WTC11 (cell line): ENCODE data around the gene CCDC24. TPM values are rescaled to one million over a fixed set of nuclear protein-coding genes. Genes with fewer than 3 reads are reported as not detected.

Experiments used
- ATAC-seq: fragments of 200-7000 bp; cut with Tn5 transposase; 2 replicates; pipeline ENCODE4 v1.10.0; 2021; ENCODE audit warnings: mild to moderate bottlenecking, moderate library complexity
- CTCF ChIA-PET: fragments of 300-600 bp; sonication (Branson Sonifier 250); formaldehyde crosslinking; loops from one replicate; lab custom pipeline; 2021; ENCODE audit warnings: antibody characterized with exemption; lab: Charles Lee
- POLR2A ChIA-PET: fragments of 350-600 bp; sonication (Branson Sonifier 250); formaldehyde crosslinking; loops from one replicate; lab custom pipeline; 2021; ENCODE audit warnings: antibody characterized with exemption; lab: Charles Lee
- DNase-seq: peaks from one replicate; pipeline ENCODE4 v3.0.0; 2021; ENCODE audit warnings: low spot score
- H3K27ac Mint-ChIP-seq: 2 replicates; pipeline ENCODE4 v1.8.0; 2021; ENCODE audit warnings: mixed read lengths
- H3K27me3 Mint-ChIP-seq: 2 replicates; pipeline ENCODE4 v1.8.0; 2021; ENCODE audit warnings: low read depth, mild to moderate bottlenecking, moderate library complexity, mixed read lengths
- H3K36me3 Mint-ChIP-seq: 2 replicates; pipeline ENCODE4 v1.8.0; 2021; ENCODE audit warnings: mixed read lengths
- H3K4me1 Mint-ChIP-seq: 2 replicates; pipeline ENCODE4 v1.8.0; 2022; ENCODE audit warnings: mixed read lengths
- H3K4me3 Mint-ChIP-seq: 2 replicates; pipeline ENCODE4 v1.8.0; 2021; ENCODE audit warnings: mild to moderate bottlenecking, moderate library complexity, mixed read lengths
- H3K9me3 Mint-ChIP-seq: 2 replicates; pipeline ENCODE4 v1.8.0; 2021; ENCODE audit warnings: mixed read lengths
- CBFB ChIP-seq: sonication (generic); formaldehyde crosslinking; IDR thresholded peaks from 2 replicates; pipeline ENCODE4 v1.8.1; 2022; ENCODE audit warnings: mild to moderate bottlenecking, low read depth, missing genetic modification reagents
- CREB1 ChIP-seq: sonication (generic); formaldehyde crosslinking; IDR thresholded peaks from 2 replicates; pipeline ENCODE4 v1.8.0; 2023; ENCODE audit warnings: mild to moderate bottlenecking, missing genetic modification reagents
- ELF4 ChIP-seq: sonication (generic); formaldehyde crosslinking; IDR thresholded peaks from 2 replicates; pipeline ENCODE4 v1.8.1; 2022; ENCODE audit warnings: low read depth, mild to moderate bottlenecking, moderate library complexity, missing genetic modification reagents
- ESRRA ChIP-seq: sonication (generic); formaldehyde crosslinking; IDR thresholded peaks from 2 replicates; pipeline ENCODE4 v1.8.1; 2022; ENCODE audit warnings: mild to moderate bottlenecking, missing genetic modification reagents, borderline replicate concordance
- ETV6 ChIP-seq: sonication (generic); formaldehyde crosslinking; IDR thresholded peaks from 2 replicates; pipeline ENCODE4 v1.8.1; 2022; ENCODE audit warnings: mild to moderate bottlenecking, missing genetic modification reagents
- FOXP1 ChIP-seq: sonication (generic); formaldehyde crosslinking; IDR thresholded peaks from 2 replicates; pipeline ENCODE4 v1.8.0; 2022; ENCODE audit warnings: missing genetic modification reagents, mild to moderate bottlenecking, moderate library complexity, borderline replicate concordance
- GABPB1 ChIP-seq: sonication (generic); formaldehyde crosslinking; IDR thresholded peaks from 2 replicates; pipeline ENCODE4 v1.8.1; 2023; ENCODE audit warnings: mild to moderate bottlenecking, missing genetic modification reagents
- GTF2I ChIP-seq: fragments of 250-450 bp; sonication (Bioruptor Pico); conservative IDR thresholded peaks from 2 replicates; pipeline ENCODE4 v1.4.0; 2021; ENCODE audit warnings: mild to moderate bottlenecking
- HMGA2 ChIP-seq: fragments of 250-450 bp; sonication (Bioruptor Pico); IDR thresholded peaks from 2 replicates; pipeline ENCODE4 v1.4.0; 2021; ENCODE audit warnings: mild to moderate bottlenecking, moderate library complexity
- JAZF1 ChIP-seq: fragments of 250-450 bp; sonication (Bioruptor Pico); IDR thresholded peaks from 2 replicates; pipeline ENCODE4 v1.9.0; 2021; ENCODE audit warnings: moderate library complexity, mild to moderate bottlenecking, inconsistent platforms
- JUN ChIP-seq: sonication (generic); formaldehyde crosslinking; IDR thresholded peaks from 2 replicates; pipeline ENCODE4 v1.8.0; 2023; ENCODE audit warnings: mild to moderate bottlenecking, missing genetic modification reagents
- NFE2L1 ChIP-seq: sonication (generic); formaldehyde crosslinking; IDR thresholded peaks from 2 replicates; pipeline ENCODE4 v1.8.1; 2023; ENCODE audit warnings: missing genetic modification reagents
- NR1H2 ChIP-seq: sonication (generic); formaldehyde crosslinking; IDR thresholded peaks from 2 replicates; pipeline ENCODE4 v1.9.0; 2021; ENCODE audit warnings: mild to moderate bottlenecking, moderate library complexity, missing genetic modification reagents
- SOX15 ChIP-seq: fragments of 250-450 bp; sonication (Bioruptor Pico); IDR thresholded peaks from 2 replicates; pipeline ENCODE4 v1.9.0; 2021; ENCODE audit warnings: mild to moderate bottlenecking
- SP1 ChIP-seq: sonication (generic); formaldehyde crosslinking; conservative IDR thresholded peaks from 2 replicates; pipeline ENCODE4 v1.8.1; 2022; ENCODE audit warnings: missing genetic modification reagents
- ZNF232 ChIP-seq: sonication (generic); formaldehyde crosslinking; IDR thresholded peaks from 2 replicates; pipeline ENCODE4 v1.8.0; 2022; ENCODE audit warnings: mild to moderate bottlenecking, missing genetic modification reagents
- ZNF317 ChIP-seq: sonication (generic); formaldehyde crosslinking; IDR thresholded peaks from 2 replicates; pipeline ENCODE4 v1.8.1; 2023; ENCODE audit warnings: low read depth, mild to moderate bottlenecking, moderate library complexity, missing genetic modification reagents, borderline replicate concordance
- ZNF671 ChIP-seq: fragments of 250-450 bp; sonication (Bioruptor Pico); IDR thresholded peaks from 2 replicates; pipeline ENCODE4 v1.8.0; 2021; ENCODE audit warnings: mild to moderate bottlenecking
- total RNA-seq: library from RNA; stranded (reverse); gene quantifications from 3 replicates; pipeline ENCODE4 v1.2.3, GENCODE V29; 2021
- TF ChIP-seq, protein P1 (sequence below): sonication (generic); formaldehyde crosslinking; IDR thresholded peaks from 2 replicates; pipeline ENCODE4 v1.8.0; 2022; ENCODE audit warnings: mild to moderate bottlenecking, missing genetic modification reagents
- TF ChIP-seq, protein P2 (sequence below): fragments of 250-450 bp; sonication (Bioruptor Pico); conservative IDR thresholded peaks from 2 replicates; pipeline ENCODE4 v1.9.0; 2021; ENCODE audit warnings: mild to moderate bottlenecking
- TF ChIP-seq, protein P3 (sequence below): sonication (generic); formaldehyde crosslinking; IDR thresholded peaks from 2 replicates; pipeline ENCODE4 v1.8.0; 2023; ENCODE audit warnings: mild to moderate bottlenecking, missing genetic modification reagents
- TF ChIP-seq, protein P4 (sequence below): sonication (generic); formaldehyde crosslinking; IDR thresholded peaks from 2 replicates; pipeline ENCODE4 v1.8.1; 2023; ENCODE audit warnings: mild to moderate bottlenecking, missing genetic modification reagents, moderate library complexity

The CCDC24 gene
- total RNA-seq, 1 experiment from 2014 or later, result 12.1 TPM

DNA sequence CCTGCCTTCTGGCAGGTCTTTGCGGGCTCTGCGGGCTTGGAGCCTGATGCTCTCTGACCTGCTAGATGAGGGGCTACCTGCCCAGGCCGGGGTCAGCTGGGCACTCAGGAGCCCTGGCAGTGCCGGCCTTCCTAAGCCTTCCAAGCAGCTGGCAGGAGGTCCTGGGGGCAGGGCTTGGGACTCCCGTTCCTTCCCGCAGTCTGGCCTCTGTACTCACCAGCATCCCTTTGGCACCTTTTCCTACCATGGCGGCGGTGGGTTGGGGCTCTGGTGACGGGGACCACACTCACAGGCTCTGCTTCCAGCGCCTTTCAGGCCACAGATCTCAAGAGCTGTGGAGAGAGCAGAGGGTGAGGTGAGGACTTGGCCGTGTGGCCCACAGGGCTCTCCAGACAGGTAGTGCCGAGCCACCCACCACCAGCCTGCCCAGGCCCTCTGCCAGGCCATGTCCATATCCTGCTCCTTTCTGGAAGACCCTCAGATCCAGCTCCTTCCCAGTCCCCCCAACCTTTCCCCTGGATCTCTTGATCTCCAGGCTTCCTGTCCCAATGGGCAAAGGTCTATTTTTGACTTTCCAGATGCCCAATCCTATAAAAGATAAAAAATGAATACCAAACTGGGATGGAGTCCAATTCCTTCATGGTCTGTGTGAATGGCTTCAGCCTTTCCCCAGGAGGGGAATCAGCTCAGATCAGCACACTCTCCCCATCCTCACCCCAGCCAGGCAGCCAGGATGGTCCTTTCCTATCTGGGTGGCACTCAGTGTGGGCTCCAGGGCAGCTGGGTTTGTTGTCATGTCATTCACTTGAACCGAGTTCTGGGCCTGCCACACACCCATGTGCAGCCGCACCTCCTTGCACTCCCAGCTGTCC, 32.9 kb downstream of the CCDC24 start (continued):
- no peak for TF ChIP-seq ZNF317

DNA sequence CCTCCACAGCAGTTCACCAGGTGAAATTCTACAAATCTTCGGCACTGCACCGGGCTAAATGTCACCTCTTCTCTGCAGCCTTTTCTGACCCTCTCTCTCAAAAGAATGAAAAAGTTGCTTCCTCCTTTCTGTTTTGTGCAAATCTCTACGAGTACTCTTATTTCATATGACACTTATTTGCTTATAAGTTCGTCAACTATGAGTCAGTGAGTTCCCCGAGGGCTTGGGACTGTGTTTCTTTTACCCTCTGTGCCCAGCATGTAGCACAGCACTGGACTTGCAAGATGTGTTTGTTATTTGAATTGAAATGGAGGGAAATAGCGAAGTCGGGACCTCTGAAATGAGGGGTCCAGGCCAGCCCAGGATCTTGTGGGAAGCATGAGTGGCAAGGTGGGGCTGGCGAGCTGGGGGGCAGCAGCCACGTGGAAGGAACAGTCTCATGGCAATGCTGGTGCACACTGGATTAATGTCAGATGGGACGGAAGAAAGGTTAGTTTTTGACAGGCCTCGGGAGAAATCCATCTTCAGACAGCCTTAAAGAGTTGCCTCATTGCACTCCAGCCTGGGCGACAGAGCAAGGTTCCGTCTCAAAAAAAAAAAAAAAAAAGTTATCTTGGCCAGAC, 33.6 kb downstream of the CCDC24 start:
- H3K27ac Mint-ChIP-seq, result peak overlapping the region; percentile 37; the same call in 1 of the 2 replicates
- DNase-seq (no peak), ATAC-seq (no peak)
- H3K9me3 Mint-ChIP-seq, result no peaks in the 10 kb centered on the region
- ChIA-PET POLR2A (interaction anchor here (0.7 kb wide), 1 partner anchor 84 kb away, joined by 5 read pairs; no protein-coding TSS in a partner anchor), CTCF (interaction anchor here (1.1 to 2.2 kb wide), 5 partner anchors 11 to 23 kb away, joined by 4 to 13 read pairs (median 5); no protein-coding TSS in a partner anchor)
- H3K27me3 Mint-ChIP-seq, result no peaks in the 10 kb centered on the region
- H3K4me1 Mint-ChIP-seq, result peaks cover 26% of the 10 kb centered on the region
- no peak overlapping the region for H3K4me3 Mint-ChIP-seq
- H3K36me3 Mint-ChIP-seq, result 0 out of 2 replicates have a peak, but pooled peaks cover 4% of the 10 kb centered on the region
- TF ChIP-seq GABPB1, result no peak
- no peak for TF ChIP-seq SP1 (CRISPR knock-in tag)
- no peak for TF ChIP-seq ZNF232
- TF ChIP-seq CBFB (CRISPR knock-in tag), result no peak
- no peak for TF ChIP-seq ESRRA (CRISPR knock-in tag)
- no peak for TF ChIP-seq FOXP1 (CRISPR knock-in tag)
- no peak for TF ChIP-seq JUN (CRISPR knock-in tag)
- TF ChIP-seq, protein P1, sequence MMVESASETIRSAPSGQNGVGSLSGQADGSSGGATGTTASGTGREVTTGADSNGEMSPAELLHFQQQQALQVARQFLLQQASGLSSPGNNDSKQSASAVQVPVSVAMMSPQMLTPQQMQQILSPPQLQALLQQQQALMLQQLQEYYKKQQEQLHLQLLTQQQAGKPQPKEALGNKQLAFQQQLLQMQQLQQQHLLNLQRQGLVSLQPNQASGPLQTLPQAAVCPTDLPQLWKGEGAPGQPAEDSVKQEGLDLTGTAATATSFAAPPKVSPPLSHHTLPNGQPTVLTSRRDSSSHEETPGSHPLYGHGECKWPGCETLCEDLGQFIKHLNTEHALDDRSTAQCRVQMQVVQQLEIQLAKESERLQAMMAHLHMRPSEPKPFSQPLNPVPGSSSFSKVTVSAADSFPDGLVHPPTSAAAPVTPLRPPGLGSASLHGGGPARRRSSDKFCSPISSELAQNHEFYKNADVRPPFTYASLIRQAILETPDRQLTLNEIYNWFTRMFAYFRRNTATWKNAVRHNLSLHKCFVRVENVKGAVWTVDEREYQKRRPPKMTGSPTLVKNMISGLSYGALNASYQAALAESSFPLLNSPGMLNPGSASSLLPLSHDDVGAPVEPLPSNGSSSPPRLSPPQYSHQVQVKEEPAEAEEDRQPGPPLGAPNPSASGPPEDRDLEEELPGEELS, result no peak
- no peak for TF ChIP-seq NFE2L1 (CRISPR knock-in tag)
- no peak for TF ChIP-seq JAZF1 (CRISPR knock-in tag)
- TF ChIP-seq, protein P2, sequence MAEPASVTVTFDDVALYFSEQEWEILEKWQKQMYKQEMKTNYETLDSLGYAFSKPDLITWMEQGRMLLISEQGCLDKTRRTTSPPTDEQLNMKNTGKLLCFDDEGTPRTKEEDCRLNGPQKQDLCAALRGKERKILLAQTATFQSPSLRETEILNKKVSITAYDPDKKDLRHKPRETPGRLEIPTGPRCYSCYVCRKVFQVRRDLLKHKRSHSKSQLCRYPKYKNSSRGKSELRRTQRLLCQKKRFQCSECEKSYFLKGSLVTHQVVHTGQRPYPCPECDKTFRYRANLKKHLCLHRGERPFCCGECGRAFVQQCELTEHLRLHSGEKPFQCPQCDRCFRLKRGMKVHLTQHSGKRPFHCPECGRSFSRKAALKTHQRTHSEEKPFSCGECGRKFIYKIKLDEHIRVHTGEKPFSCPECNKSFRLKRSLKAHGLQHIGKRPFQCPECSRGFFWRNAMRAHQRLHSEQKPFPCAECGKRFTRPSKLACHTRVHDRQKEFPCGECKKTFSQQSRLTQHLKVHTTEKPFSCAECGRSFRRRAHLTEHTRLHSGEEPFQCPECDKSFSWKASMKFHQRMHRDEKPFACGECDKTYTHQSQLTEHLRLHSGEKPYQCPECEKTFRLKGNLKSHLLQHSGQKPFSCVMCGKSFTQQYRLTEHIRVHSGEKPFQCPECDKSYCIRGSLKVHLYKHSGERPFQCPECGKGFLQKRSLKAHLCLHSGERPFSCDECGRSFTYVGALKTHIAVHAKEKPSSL, result no peak
- no peak for TF ChIP-seq HMGA2 (CRISPR knock-in tag)
- TF ChIP-seq, protein P3, sequence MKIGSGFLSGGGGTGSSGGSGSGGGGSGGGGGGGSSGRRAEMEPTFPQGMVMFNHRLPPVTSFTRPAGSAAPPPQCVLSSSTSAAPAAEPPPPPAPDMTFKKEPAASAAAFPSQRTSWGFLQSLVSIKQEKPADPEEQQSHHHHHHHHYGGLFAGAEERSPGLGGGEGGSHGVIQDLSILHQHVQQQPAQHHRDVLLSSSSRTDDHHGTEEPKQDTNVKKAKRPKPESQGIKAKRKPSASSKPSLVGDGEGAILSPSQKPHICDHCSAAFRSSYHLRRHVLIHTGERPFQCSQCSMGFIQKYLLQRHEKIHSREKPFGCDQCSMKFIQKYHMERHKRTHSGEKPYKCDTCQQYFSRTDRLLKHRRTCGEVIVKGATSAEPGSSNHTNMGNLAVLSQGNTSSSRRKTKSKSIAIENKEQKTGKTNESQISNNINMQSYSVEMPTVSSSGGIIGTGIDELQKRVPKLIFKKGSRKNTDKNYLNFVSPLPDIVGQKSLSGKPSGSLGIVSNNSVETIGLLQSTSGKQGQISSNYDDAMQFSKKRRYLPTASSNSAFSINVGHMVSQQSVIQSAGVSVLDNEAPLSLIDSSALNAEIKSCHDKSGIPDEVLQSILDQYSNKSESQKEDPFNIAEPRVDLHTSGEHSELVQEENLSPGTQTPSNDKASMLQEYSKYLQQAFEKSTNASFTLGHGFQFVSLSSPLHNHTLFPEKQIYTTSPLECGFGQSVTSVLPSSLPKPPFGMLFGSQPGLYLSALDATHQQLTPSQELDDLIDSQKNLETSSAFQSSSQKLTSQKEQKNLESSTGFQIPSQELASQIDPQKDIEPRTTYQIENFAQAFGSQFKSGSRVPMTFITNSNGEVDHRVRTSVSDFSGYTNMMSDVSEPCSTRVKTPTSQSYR (CRISPR knock-in tag), result no peak
- TF ChIP-seq GTF2I, result no peak

DNA sequence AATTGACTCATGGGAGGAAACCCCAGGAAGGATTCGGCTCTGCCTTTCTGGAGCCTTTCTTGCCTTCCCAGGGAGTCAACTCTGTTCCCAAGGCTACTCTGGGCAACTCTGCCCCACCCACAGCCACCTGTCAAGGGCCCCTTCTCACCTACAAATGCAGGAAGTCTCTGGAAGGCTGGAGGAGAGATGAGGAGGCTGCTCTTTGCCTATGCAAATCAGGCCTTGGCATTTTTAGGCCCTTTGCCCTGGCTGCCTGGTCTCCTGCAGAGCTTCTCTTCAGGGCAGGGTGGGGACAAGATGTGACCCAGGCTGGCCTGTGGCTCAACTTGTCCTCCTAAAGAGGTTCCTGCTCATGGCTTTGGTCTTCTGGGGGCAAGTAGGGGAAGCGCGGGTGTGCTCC, 34.4 kb downstream of the CCDC24 start:
- ATAC-seq, result no peak
- Mint-ChIP-seq H3K9me3 (no peaks in the 10 kb centered on the region), H3K27me3 (no peaks in the 10 kb centered on the region), H3K27ac (no peak overlapping the region), H3K4me1 (peaks cover 26% of the 10 kb centered on the region), H3K4me3 (no peak overlapping the region), H3K36me3 (0 out of 2 replicates have a peak, but pooled peaks cover 4% of the 10 kb centered on the region)
- CTCF ChIA-PET, result interaction anchor here (1.1 to 2.2 kb wide), 4 partner anchors 10 to 22 kb away, joined by 4 to 13 read pairs (median 5); no protein-coding TSS in a partner anchor
- no peak for DNase-seq
- POLR2A ChIA-PET, result interaction anchor here (0.7 kb wide), 1 partner anchor 85 kb away, joined by 5 read pairs; no protein-coding TSS in a partner anchor
- TF ChIP-seq, protein P4, sequence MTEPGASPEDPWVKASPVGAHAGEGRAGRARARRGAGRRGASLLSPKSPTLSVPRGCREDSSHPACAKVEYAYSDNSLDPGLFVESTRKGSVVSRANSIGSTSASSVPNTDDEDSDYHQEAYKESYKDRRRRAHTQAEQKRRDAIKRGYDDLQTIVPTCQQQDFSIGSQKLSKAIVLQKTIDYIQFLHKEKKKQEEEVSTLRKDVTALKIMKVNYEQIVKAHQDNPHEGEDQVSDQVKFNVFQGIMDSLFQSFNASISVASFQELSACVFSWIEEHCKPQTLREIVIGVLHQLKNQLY (CRISPR knock-in tag), result no peak
- TF ChIP-seq ETV6 (CRISPR knock-in tag) (no peak), ZNF671 (no peak), ELF4 (CRISPR knock-in tag) (no peak), SOX15 (CRISPR knock-in tag) (no peak), CREB1 (CRISPR knock-in tag) (no peak), ZNF317 (no peak), NR1H2 (CRISPR knock-in tag) (no peak), GABPB1 (no peak)
